Measurements from ENCODE around the gene TCAIM.

- TF ChIP-seq RFX5 (IDR thresholded peaks at IDR 0.05; ENCODE audit: low read depth, low read length) (no peak), ELK1 (IDR thresholded peaks at IDR 0.05; ENCODE audit: borderline replicate concordance, low read depth, low read length) (no peak), CEBPB (IDR thresholded peaks at IDR 0.05; ENCODE audit: low read depth, low read length) (no peak), MXI1 (IDR thresholded peaks at IDR 0.05; ENCODE audit: borderline replicate concordance, low read depth, low read length) (no peak), RAD21 (IDR thresholded peaks at IDR 0.05; ENCODE audit: low read length) (no peak), NFE2L2 (IDR thresholded peaks at IDR 0.05; ENCODE audit: low read depth, low read length) (no peak), BHLHE40 (IDR thresholded peaks at IDR 0.05; ENCODE audit: low read depth, low read length) (no peak), SMC3 (IDR thresholded peaks at IDR 0.05; ENCODE audit: low read depth, low read length) (no peak), RCOR1 (IDR thresholded peaks at IDR 0.05; ENCODE audit: insufficient replicate concordance, low read length) (no peak), MAFK (IDR thresholded peaks at IDR 0.05; ENCODE audit: low read depth, low read length) (no peak)
- TF ChIP-seq, protein P1, sequence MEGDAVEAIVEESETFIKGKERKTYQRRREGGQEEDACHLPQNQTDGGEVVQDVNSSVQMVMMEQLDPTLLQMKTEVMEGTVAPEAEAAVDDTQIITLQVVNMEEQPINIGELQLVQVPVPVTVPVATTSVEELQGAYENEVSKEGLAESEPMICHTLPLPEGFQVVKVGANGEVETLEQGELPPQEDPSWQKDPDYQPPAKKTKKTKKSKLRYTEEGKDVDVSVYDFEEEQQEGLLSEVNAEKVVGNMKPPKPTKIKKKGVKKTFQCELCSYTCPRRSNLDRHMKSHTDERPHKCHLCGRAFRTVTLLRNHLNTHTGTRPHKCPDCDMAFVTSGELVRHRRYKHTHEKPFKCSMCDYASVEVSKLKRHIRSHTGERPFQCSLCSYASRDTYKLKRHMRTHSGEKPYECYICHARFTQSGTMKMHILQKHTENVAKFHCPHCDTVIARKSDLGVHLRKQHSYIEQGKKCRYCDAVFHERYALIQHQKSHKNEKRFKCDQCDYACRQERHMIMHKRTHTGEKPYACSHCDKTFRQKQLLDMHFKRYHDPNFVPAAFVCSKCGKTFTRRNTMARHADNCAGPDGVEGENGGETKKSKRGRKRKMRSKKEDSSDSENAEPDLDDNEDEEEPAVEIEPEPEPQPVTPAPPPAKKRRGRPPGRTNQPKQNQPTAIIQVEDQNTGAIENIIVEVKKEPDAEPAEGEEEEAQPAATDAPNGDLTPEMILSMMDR (conservative IDR thresholded peaks at IDR 0.05; ENCODE audit: low read depth, low read length), result no peak
These were observed 89.1 kb downstream of the TCAIM start for GRCh38 chr3:44427683-44428082.
